GM18873 (cell line): ENCODE results near the gene APOM.

Source experiments
- ATAC-seq: cut with Tn5 transposase; IDR thresholded peaks from one replicate; pipeline ENCODE4 v1.9.1; 2021; ENCODE audit warnings: mild to moderate bottlenecking, moderate library complexity, moderate number of reproducible peaks; ENCODE audit not compliant: unreplicated experiment, low FRiP score

The APOM gene

GRCh38 chr6:31655349-31656237 lies at the start of gene APOM:
APOM (plus strand) TSS chr6:31655894; CDS start chr6:31655967, 73 bp downstream.
- ATAC-seq: no peak

GRCh38 chr6:31607317-31607716 lies 48.4 kb upstream of the APOM start:
- ATAC-seq: no peak

GRCh38 chr6:31609519-31610406 lies 45.9 kb upstream of the APOM start:
- no peak for ATAC-seq

- no peak for ATAC-seq
Measured at GRCh38 chr6:31610968-31611367, 44.7 kb upstream of the APOM start.

GRCh38 chr6:31614075-31614619 lies 41.5 kb upstream of the APOM start:
- no peak for ATAC-seq

GRCh38 chr6:31614684-31615578 lies 40.8 kb upstream of the APOM start, which contains the start of gene AIF1:
AIF1 (plus strand) TSS chr6:31615234; CDS start chr6:31615330, 96 bp downstream.
- ATAC-seq: no peak

GRCh38 chr6:31615748-31616147 lies 39.9 kb upstream of the APOM start:
- ATAC-seq: no peak

GRCh38 chr6:31617010-31617409 lies 38.7 kb upstream of the APOM start:
- ATAC-seq: no peak

GRCh38 chr6:31619805-31620585 lies 35.7 kb upstream of the APOM start:
- ATAC-seq: peak; percentile 57

GRCh38 chr6:31620586-31621319 lies 34.9 kb upstream of the APOM start, which contains the start of gene PRRC2A:
PRRC2A (plus strand) TSS chr6:31620715; CDS start chr6:31622790, 2,075 bp downstream.
- ATAC-seq: peak; percentile 24

- ATAC-seq: no peak
Measured at GRCh38 chr6:31621320-31621939, 34.3 kb upstream of the APOM start.

- no peak for ATAC-seq
Measured at GRCh38 chr6:31621991-31622390, 33.7 kb upstream of the APOM start.

- ATAC-seq: no peak
Measured at GRCh38 chr6:31622684-31623091, 33.0 kb upstream of the APOM start.

- ATAC-seq: no peak
Measured at GRCh38 chr6:31624070-31624469, 31.6 kb upstream of the APOM start.

- no peak for ATAC-seq
Measured at GRCh38 chr6:31626952-31627351, 28.7 kb upstream of the APOM start.

GRCh38 chr6:31627690-31628287 lies 27.9 kb upstream of the APOM start:
- ATAC-seq: no peak

GRCh38 chr6:31629014-31629413 lies 26.7 kb upstream of the APOM start:
- no peak for ATAC-seq
